Left ventricle myocardium superior (tissue), 1 donor: ENCODE measurements around the gene TTI1. TPM values are rescaled to one million over a fixed set of nuclear protein-coding genes. Genes with fewer than 3 reads are reported as not detected.
A peak's percentile ranks its signal among the peaks of the same experiment; 100 is the strongest.

Experiments used
- ATAC-seq: fragments of 200-7000 bp; cut with Tn5 transposase; one replicate; pipeline ENCODE4 v1.9.1; 2020; ENCODE audit warnings: mild to moderate bottlenecking, moderate library complexity
- DNase-seq: peaks from one replicate; pipeline ENCODE4 v3.0.0-alpha.2; 2020
- intact Hi-C: fragments of 100-400 bp; cut with micrococcal nuclease; formaldehyde crosslinking; loops from one replicate; pipeline ENCODE4 v1.11.0; 2022
- total RNA-seq: library from RNA; stranded (reverse); fragmentation: NEBNext Ultra II Directional; extraction: Animal tissue kit (Norgen Biotek cat#: 25700); gene quantifications from one replicate; pipeline ENCODE4 v1.2.1, GENCODE V29; 2021
- donor health status: DM: no; HTN: yes; CAD: no; lungs with severe emphysema.

The TTI1 gene
- total RNA-seq, 1 donor from 2014 or later = 12.5 TPM

DNA sequence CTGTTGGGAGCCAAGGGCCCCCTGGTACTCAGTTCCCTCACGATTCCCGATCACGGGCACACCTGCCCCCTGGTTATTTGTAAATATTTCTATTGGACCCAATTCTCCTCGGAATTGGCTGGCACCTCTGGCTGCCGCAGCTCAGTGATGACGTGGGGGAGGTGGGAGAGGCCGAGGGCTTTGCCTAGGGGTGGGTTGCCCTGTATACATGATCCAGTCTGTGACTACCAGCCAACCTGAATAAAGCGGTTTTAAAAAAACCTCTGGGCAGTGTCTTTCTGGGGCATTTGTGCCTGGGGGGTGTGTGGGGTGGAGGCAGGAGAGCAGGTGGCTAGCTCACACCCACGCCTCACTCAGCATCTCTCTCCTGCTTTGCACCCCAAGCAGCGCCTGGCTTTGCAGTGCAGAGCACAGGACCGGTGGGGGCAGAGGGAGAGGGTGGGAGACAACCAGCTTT, 88.1 kb downstream of the TTI1 start:
- DNase-seq (no peak), ATAC-seq (no peak)
- intact Hi-C loops = no loop called here

DNA sequence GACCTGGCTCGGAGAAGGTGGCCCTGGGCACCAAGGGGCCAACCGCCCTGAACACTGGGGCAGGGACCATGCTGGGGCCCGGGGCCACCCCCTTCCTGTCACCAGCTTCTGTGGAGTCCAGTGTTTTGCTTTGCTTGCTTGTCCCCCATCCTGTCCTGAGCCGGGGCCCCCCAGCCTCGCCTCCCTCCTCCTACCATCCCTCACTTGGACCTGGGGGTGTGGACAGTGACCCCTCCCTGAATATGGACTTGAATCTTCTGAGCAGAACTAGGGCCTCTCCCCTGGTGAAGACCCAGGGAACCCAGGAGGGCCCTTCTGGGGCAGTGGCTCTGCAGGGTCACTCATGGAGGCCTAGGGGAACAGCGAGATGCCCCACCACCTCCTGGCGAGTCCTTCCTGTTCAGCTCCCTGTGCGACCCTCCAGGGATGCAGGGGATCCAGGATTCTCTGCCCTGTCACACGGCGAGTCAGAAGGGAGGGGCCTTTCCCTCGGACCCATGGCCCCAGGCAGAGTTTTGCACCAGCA, 88.7 kb downstream of the TTI1 start:
- no peak for DNase-seq
- intact Hi-C loops = no loop called here
- no peak for ATAC-seq

DNA sequence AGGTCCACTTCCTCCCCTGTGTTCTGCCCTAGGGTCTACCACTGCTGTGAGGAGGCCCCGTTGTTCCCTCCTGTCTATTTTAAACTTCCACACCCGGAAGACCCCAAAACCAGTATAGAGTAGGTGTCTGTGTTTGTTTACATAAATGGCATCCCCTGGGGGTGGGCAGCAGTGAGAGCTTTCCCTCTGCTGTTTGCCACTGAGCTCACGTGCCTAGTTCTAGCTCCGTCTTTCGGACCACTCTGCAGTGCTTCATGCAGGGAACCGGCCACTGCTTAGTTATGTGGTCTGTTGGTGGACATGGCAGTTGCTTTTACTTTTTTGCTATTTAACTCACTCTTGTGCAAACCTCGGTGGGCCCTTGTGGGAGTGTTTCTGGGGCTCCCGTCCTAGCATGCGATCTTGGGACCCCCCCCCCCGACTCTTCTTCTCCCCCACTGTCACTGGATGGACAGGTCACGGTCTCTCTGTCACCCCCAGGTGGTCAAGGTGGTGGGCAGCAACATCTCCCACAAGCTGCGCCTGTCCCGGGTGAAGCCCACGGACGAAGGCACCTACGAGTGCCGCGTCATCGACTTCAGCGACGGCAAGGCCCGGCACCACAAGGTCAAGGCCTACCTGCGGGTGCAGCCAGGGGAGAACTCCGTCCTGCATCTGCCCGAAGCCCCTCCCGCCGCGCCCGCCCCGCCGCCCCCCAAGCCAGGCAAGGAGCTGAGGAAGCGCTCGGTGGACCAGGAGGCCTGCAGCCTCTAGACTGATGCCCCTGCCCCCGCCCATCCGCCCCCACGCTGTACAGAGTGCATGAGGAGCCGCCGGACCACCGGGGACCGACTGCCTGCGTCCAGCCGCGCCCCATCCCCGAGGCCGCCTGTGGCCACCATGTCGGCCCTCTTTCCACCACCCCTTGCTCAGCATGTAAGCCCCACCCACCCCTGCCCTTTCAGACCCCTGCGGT, 89.5 kb downstream of the TTI1 start:
- ATAC-seq (no peak), DNase-seq (no peak)
- intact Hi-C loops = no loop called here

DNA sequence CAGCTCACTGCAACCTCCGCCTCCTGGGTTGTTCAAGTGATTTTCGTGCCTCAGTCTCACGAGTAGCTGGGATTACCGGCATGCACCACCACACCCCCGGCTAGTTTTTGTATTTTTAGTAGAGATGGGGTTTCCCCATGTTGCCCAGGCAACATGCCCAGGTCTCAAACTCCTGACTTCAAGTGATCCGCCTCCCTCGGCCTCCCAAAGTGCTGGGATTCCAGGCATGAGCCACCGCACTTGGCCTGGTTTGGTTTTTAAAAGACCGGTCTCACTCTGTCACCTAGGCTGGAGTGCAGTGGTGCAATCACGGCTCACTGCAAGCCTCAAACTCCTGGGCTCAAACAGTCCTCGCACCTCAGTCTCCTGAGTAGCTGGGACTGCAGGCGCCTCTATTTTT, 90.2 kb downstream of the TTI1 start:
- intact Hi-C loops = no loop called here
- no peak for ATAC-seq
- DNase-seq = no peak

- intact Hi-C loops = no loop called here
- DNase-seq (no peak), ATAC-seq (no peak)
Measured at GRCh38 chr20:37941992-37942391, 91.3 kb downstream of the TTI1 start.

DNA sequence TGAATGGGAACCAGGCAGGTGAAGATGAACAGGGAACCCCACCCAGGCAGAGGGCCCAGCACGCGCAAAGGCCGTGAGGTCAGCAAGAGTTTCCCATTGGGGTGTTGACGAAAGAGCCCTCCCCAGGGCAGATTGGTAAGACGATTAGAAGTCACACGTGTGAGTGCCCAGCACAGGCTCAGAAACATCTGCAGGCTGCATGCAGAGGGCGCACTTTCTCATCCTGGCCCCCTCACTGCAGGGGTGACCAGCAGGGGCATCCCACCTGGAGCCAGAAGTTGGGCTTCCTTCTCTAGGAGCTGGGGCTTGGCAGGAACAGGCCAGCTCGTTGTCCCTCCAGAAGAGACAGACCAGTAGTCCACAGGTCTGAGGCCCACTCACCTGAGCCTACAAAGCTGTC, 91.9 kb downstream of the TTI1 start:
- no peak for DNase-seq
- intact Hi-C loops = no loop called here
- peak; percentile 13 for ATAC-seq

DNA sequence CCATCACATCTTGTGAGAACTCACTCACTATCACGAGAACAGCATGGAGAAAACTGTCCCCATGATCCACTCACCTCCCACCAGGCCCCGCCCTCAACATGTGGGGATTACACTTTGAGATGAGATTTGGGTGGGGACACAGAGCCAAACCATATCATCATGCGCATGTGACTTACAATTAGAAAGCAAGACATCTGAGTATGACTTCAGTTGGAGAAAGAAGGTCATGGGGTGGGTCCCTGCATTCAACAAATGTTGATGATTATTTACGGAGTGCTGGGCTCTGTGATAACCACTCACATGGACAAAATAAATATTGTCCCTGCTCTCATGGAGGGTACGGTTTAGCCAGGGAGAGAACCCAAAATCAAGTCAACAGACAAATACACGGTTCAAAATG, 92.4 kb downstream of the TTI1 start:
- no peak for DNase-seq
- ATAC-seq = no peak
- intact Hi-C loops = no loop called here

- ATAC-seq (no peak), DNase-seq (no peak)
- intact Hi-C loops = no loop called here
Measured at GRCh38 chr20:37939701-37940560, 93.3 kb downstream of the TTI1 start.

GRCh38 chr20:37938954-37939353, 94.3 kb downstream of the TTI1 start:
- intact Hi-C loops = no loop called here
- no peak for DNase-seq
- no peak for ATAC-seq

DNA sequence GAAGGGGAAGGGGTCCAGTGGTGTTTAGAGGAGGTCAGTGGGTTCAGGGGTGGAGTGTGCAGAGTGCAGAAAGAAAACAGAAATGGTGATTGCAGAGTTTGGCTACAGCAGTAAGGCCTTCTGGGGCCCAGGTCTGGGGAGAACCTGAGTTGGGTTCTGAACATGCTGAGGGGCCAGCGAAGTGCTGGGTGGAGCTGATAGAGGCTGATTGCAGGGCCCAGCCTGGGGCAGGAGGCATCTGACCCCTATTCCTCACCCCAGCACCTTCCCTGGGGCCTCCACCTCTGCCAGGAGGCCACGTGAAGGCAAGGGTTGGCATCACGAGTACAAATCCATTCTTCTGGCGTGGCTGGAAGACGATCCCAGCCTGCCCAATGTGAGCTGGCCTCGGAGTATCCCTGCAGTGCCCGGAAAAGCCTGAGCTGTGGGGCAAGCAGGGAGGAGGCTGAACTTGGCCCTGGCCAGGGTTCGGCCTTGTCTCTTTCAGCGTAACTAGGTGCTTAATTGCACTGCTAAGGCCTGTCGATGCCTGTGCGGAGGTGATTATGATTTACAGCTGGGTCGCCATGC, 95.0 kb downstream of the TTI1 start:
- ATAC-seq = no peak
- intact Hi-C loops = no loop called here

DNA sequence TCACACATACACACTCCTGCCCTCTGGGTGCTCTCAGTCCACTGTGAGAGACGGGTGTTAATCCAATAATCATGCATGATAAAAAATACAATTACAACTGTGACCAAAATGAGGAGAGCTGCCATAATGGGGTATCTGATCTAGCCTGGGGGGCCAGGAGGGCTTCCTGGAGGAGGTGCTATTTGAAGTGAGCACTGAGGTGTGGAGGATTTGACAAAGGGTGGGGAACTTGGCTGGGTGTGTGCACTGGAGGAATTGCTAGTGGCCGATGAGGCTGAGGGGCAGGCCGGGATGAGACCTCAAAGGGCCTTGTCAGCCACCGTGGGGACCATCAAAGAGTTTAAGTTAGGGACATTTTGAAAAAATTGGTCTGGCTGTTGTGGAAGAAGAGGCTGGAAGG, 95.6 kb downstream of the TTI1 start:
- DNase-seq = no peak
- ATAC-seq = no peak

More for the DNA sequence above, 95.0 kb downstream of the TTI1 start:
- no peak for DNase-seq

DNA sequence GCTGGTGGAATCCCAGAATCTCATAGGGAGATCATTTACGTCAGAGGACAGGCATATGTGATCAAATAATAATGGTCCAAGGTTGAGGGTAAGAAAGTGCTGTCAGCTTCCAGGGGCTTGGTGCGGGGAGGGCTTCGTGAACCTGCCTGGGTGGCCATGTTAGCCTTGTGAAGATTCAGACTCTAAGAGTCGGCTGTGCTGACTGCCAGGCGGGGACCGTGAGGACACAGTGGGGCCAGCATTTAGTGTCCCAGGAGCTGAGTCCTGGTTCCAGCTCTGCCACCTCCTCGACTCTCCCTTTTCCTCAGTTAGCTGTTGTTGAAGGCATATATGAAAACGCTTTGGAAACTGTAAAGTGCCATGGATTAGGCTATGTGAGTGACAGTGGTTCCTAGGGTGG, 96.8 kb downstream of the TTI1 start:
- DNase-seq (no peak), ATAC-seq (no peak)
- intact Hi-C loops = no loop called here

More for the DNA sequence above, 95.6 kb downstream of the TTI1 start:
- intact Hi-C loops = no loop called here

GRCh38 chr20:37936041-37936440, 97.2 kb downstream of the TTI1 start:
- ATAC-seq (no peak), DNase-seq (no peak)
- intact Hi-C loops = no loop called here

GRCh38 chr20:37935435-37935834, 97.8 kb downstream of the TTI1 start:
- no peak for DNase-seq
- ATAC-seq = no peak

GRCh38 chr20:37934634-37935375, 98.5 kb downstream of the TTI1 start:
- DNase-seq (no peak), ATAC-seq (no peak)
- intact Hi-C loops = no loop called here

More at GRCh38 chr20:37935435-37935834, 97.8 kb downstream of the TTI1 start:
- intact Hi-C loops = no loop called here

- intact Hi-C loops = no loop called here
- ATAC-seq = no peak
Measured at GRCh38 chr20:37933786-37934633, 99.2 kb downstream of the TTI1 start.

More at GRCh38 chr20:37933786-37934633, 99.2 kb downstream of the TTI1 start:
- DNase-seq = no peak
